GM23338 (cell line): Measurements from ENCODE around the gene PRXL2C. TPM values are rescaled to one million over a fixed set of nuclear protein-coding genes. Genes with fewer than 3 reads are reported as not detected.

Experiments
- ATAC-seq: fragments of 200-7000 bp; cut with Tn5 transposase; 3 replicates; pipeline ENCODE4 v1.9.1; 2020
- DNase-seq: peaks from one replicate; pipeline ENCODE4 v3.0.0-alpha.2; 2015; ENCODE audit warnings: low spot score
- H2AFZ ChIP-seq: fragments of 200-600 bp; sonication (generic); 2 replicates; pipeline ENCODE4 v1.8.0; 2016; ENCODE audit warnings: antibody characterized with exemption, mild to moderate bottlenecking, moderate library complexity
- H3F3A ChIP-seq: fragments of 200-600 bp; sonication (generic); replicated peaks from 2 replicates; pipeline ENCODE4 v1.8.0; 2017; ENCODE audit warnings: antibody characterized with exemption, mixed run types, low read depth
- H3K27ac ChIP-seq: fragments of 200-600 bp; sonication (generic); 2 replicates; pipeline ENCODE4 v1.6.1; 2016; ENCODE audit warnings: low read depth
- H3K27me3 ChIP-seq: fragments of 200-600 bp; sonication (generic); 2 replicates; pipeline ENCODE4 v1.8.0; 2016; ENCODE audit warnings: mild to moderate bottlenecking, mixed run types, moderate library complexity; ENCODE audit not compliant: insufficient read depth
- H3K36me3 ChIP-seq: fragments of 200-600 bp; sonication (generic); 2 replicates; pipeline ENCODE4 v1.8.0; 2016; ENCODE audit warnings: mild to moderate bottlenecking; ENCODE audit not compliant: insufficient read depth
- H3K4me1 ChIP-seq: fragments of 200-600 bp; sonication (generic); 2 replicates; pipeline ENCODE4 v1.8.0; 2016; ENCODE audit warnings: mild to moderate bottlenecking, moderate library complexity; ENCODE audit not compliant: insufficient read depth
- H3K4me2 ChIP-seq: fragments of 200-600 bp; sonication (generic); 2 replicates; pipeline ENCODE4 v1.7.1; 2017; ENCODE audit warnings: mixed run types
- H3K4me3 ChIP-seq: fragments of 200-600 bp; sonication (generic); 2 replicates; pipeline ENCODE4 v1.6.1; 2016; ENCODE audit warnings: mixed run types
- H3K79me2 ChIP-seq: fragments of 200-600 bp; sonication (generic); replicated peaks from 2 replicates; pipeline ENCODE4 v1.8.0; 2017; ENCODE audit warnings: mild to moderate bottlenecking; ENCODE audit not compliant: insufficient read depth
- H3K9me2 ChIP-seq: fragments of 200-600 bp; sonication (generic); 2 replicates; pipeline ENCODE4 v1.8.0; 2017; ENCODE audit not compliant: insufficient read depth
- H4K20me1 ChIP-seq: fragments of 200-600 bp; sonication (generic); replicated peaks from 2 replicates; pipeline ENCODE4 v1.8.0; 2017; ENCODE audit warnings: mild to moderate bottlenecking; ENCODE audit not compliant: insufficient read depth
- H3K27ac Mint-ChIP-seq: 2 replicates; pipeline ENCODE4 v1.8.0; 2020; ENCODE audit warnings: inconsistent platforms, mild to moderate bottlenecking, moderate library complexity, mixed read lengths
- H3K27me3 Mint-ChIP-seq: 3 replicates; pipeline ENCODE4 v1.8.0; 2022; ENCODE audit warnings: low read depth, mild to moderate bottlenecking, moderate library complexity, mixed read lengths, inconsistent platforms; ENCODE audit not compliant: insufficient read depth, poor library complexity
- H3K36me3 Mint-ChIP-seq: 3 replicates; pipeline ENCODE4 v1.8.0; 2021; ENCODE audit warnings: low read depth, mild to moderate bottlenecking, inconsistent platforms, moderate library complexity, mixed read lengths
- H3K4me1 Mint-ChIP-seq: 3 replicates; pipeline ENCODE4 v1.8.0; 2020; ENCODE audit warnings: mild to moderate bottlenecking, inconsistent platforms, mixed read lengths
- H3K4me3 Mint-ChIP-seq: 3 replicates; pipeline ENCODE4 v1.8.0; 2021; ENCODE audit warnings: moderate library complexity, mild to moderate bottlenecking, inconsistent platforms, mixed read lengths
- H3K9me3 Mint-ChIP-seq: 3 replicates; pipeline ENCODE4 v1.8.0; 2020; ENCODE audit warnings: moderate library complexity, mild to moderate bottlenecking, inconsistent platforms, mixed read lengths
- CREB1 ChIP-seq: fragments of 250-450 bp; sonication (Bioruptor Pico); IDR thresholded peaks from 2 replicates; pipeline ENCODE4 v1.5.0; 2020; ENCODE audit warnings: low read depth, mild to moderate bottlenecking, moderate library complexity
- EZH2phosphoT487 ChIP-seq: fragments of 200-600 bp; sonication (generic); IDR thresholded peaks from one replicate; pipeline ENCODE4 v1.8.1; 2018; ENCODE audit warnings: antibody characterized with exemption; ENCODE audit not compliant: unreplicated experiment
- JUNB ChIP-seq: IDR thresholded peaks from one replicate; pipeline ENCODE4 v1.6.1; 2016; ENCODE audit warnings: antibody characterized with exemption; ENCODE audit not compliant: unreplicated experiment
- NANOG ChIP-seq: IDR thresholded peaks from 2 replicates; pipeline ENCODE4 v1.6.1; 2016; ENCODE audit warnings: antibody characterized with exemption, borderline replicate concordance
- POLR2AphosphoS5 ChIP-seq: IDR thresholded peaks from 2 replicates; pipeline ENCODE4 v1.6.1; 2016; ENCODE audit warnings: antibody characterized with exemption, low read depth
- REST ChIP-seq: IDR thresholded peaks from one replicate; pipeline ENCODE4 v1.6.1; 2018; ENCODE audit warnings: antibody characterized with exemption; ENCODE audit not compliant: unreplicated experiment
- STAT1 ChIP-seq: IDR thresholded peaks from one replicate; pipeline ENCODE4 v1.6.1; 2016; ENCODE audit warnings: antibody characterized with exemption; ENCODE audit not compliant: unreplicated experiment
- ZNF114 ChIP-seq: fragments of 250-450 bp; sonication (Bioruptor Pico); IDR thresholded peaks from 2 replicates; pipeline ENCODE4 v1.5.0; 2020; ENCODE audit warnings: mild to moderate bottlenecking, moderate library complexity
- ZNF331 ChIP-seq: fragments of 250-450 bp; sonication (Bioruptor Pico); IDR thresholded peaks from 2 replicates; pipeline ENCODE4 v1.5.0; 2020; ENCODE audit warnings: low read depth, mild to moderate bottlenecking, moderate library complexity
- polyA plus RNA-seq: library from polyadenylated mRNA; unstranded; fragments of >200 nt; fragmentation: Nextera tagmentation; extraction: Ambion mirVana; gene quantifications from 2 replicates; pipeline ENCODE4 v1.2.1, GENCODE V29; 2016
- total RNA-seq: library from RNA; depleted of rRNA; stranded (reverse); fragments of >200 nt; shearing (Covaris generic); gene quantifications from 2 replicates; pipeline ENCODE4 v1.2.3, GENCODE V29; 2014
- TF ChIP-seq, protein P1 (sequence below), 2 experiments: fragments of 200-600 bp in 1 of 2; sonication (generic) in 1 of 2; conservative IDR thresholded peaks; 2 replicates each; pipeline versions ENCODE4 v1.5.1 to v1.6.1; 2016 to 2017; ENCODE audit warnings: antibody characterized with exemption in 2 of 2, low read depth in 2 of 2, mild to moderate bottlenecking in 2 of 2, moderate library complexity in 1 of 2
- TF ChIP-seq, protein P2 (sequence below): fragments of 250-450 bp; sonication (Bioruptor Pico); IDR thresholded peaks from 2 replicates; pipeline ENCODE4 v1.5.0; 2020; ENCODE audit warnings: mild to moderate bottlenecking, moderate library complexity
- TF ChIP-seq, protein P3 (sequence below): IDR thresholded peaks from 2 replicates; pipeline ENCODE4 v1.6.1; 2016; ENCODE audit warnings: antibody characterized with exemption

PRXL2C gene
- total and polyA plus RNA-seq, 2 experiments from 2014 or later: 5.2 to 7.9 TPM

DNA sequence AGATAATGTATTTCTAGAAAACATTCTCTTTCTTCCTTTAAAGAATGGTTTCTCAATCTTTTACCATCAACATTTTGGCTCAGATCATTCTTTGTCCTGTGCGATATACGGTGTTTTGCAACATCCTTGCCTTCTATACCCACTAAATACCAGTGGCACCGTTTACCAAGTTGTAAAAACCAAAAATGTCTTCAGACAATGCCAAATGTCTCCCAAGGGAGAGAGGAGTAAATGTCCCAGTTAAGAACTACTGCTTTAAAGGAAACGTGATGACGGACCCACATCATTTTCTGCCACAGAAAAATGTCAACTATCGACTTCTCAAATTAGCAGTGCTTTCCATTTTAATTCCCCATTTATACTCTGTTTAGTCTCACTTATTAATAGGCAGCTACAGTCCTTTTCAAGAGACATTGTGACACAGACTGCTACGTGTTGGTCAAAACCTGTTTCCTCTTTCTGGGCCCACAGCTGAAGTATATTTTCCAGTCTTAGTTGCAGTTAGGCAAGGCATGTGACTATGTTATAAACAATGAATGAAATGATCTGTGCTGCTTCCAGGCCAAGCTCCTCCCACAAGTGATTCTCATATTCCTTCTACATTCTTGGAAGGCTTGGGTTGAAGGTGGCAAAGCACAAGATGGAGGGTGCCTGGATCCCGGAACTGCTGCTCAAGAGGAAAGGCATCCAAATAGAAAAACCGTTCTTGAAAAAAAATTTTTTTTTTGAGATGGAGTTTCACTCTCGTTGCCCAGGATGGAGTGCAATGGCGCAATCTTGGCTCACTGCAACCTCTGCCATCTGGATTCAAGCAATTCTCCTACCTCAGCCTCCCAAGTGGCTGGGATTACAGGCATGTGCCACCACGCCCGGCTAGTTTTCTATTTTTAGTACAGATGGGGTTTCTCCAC is 8.8 kb downstream of the PRXL2C start:
- H3K79me2 ChIP-seq: no peaks in the 10 kb centered on the region
- Mint-ChIP-seq H3K9me3 (no peaks in the 10 kb centered on the region), H3K4me1 (no peaks in the 10 kb centered on the region), H3K27ac (no peak overlapping the region), H3K27me3 (no peaks in the 10 kb centered on the region), H3K36me3 (peaks cover 18% of the 10 kb centered on the region), H3K4me3 (no peak overlapping the region)
- ATAC-seq (no peak), DNase-seq (no peak)
- H2AFZ ChIP-seq: no peak overlapping the region
- H3K27me3 ChIP-seq: no peaks in the 10 kb centered on the region
- H3K4me2 ChIP-seq: no peak overlapping the region
- H3K4me1 ChIP-seq: no peaks in the 10 kb centered on the region
- no peak overlapping the region for H3K27ac ChIP-seq
- H4K20me1 ChIP-seq: no peaks in the 10 kb centered on the region
- no peaks in the 10 kb centered on the region for H3F3A ChIP-seq
- TF ChIP-seq ZNF331 (CRISPR knock-in tag): no peak
- TF ChIP-seq STAT1: no peak
- TF ChIP-seq, protein P1, sequence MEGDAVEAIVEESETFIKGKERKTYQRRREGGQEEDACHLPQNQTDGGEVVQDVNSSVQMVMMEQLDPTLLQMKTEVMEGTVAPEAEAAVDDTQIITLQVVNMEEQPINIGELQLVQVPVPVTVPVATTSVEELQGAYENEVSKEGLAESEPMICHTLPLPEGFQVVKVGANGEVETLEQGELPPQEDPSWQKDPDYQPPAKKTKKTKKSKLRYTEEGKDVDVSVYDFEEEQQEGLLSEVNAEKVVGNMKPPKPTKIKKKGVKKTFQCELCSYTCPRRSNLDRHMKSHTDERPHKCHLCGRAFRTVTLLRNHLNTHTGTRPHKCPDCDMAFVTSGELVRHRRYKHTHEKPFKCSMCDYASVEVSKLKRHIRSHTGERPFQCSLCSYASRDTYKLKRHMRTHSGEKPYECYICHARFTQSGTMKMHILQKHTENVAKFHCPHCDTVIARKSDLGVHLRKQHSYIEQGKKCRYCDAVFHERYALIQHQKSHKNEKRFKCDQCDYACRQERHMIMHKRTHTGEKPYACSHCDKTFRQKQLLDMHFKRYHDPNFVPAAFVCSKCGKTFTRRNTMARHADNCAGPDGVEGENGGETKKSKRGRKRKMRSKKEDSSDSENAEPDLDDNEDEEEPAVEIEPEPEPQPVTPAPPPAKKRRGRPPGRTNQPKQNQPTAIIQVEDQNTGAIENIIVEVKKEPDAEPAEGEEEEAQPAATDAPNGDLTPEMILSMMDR (conservative IDR thresholded peaks at IDR 0.05; ENCODE audit: low read depth in 2 of 2): no peak
- TF ChIP-seq JUNB: no peak
- TF ChIP-seq REST: no peak
- TF ChIP-seq ZNF114 (CRISPR knock-in tag): no peak
- no peak for TF ChIP-seq EZH2phosphoT487
- TF ChIP-seq POLR2AphosphoS5: no peak
- no peak for TF ChIP-seq CREB1 (CRISPR knock-in tag)
- TF ChIP-seq, protein P2, sequence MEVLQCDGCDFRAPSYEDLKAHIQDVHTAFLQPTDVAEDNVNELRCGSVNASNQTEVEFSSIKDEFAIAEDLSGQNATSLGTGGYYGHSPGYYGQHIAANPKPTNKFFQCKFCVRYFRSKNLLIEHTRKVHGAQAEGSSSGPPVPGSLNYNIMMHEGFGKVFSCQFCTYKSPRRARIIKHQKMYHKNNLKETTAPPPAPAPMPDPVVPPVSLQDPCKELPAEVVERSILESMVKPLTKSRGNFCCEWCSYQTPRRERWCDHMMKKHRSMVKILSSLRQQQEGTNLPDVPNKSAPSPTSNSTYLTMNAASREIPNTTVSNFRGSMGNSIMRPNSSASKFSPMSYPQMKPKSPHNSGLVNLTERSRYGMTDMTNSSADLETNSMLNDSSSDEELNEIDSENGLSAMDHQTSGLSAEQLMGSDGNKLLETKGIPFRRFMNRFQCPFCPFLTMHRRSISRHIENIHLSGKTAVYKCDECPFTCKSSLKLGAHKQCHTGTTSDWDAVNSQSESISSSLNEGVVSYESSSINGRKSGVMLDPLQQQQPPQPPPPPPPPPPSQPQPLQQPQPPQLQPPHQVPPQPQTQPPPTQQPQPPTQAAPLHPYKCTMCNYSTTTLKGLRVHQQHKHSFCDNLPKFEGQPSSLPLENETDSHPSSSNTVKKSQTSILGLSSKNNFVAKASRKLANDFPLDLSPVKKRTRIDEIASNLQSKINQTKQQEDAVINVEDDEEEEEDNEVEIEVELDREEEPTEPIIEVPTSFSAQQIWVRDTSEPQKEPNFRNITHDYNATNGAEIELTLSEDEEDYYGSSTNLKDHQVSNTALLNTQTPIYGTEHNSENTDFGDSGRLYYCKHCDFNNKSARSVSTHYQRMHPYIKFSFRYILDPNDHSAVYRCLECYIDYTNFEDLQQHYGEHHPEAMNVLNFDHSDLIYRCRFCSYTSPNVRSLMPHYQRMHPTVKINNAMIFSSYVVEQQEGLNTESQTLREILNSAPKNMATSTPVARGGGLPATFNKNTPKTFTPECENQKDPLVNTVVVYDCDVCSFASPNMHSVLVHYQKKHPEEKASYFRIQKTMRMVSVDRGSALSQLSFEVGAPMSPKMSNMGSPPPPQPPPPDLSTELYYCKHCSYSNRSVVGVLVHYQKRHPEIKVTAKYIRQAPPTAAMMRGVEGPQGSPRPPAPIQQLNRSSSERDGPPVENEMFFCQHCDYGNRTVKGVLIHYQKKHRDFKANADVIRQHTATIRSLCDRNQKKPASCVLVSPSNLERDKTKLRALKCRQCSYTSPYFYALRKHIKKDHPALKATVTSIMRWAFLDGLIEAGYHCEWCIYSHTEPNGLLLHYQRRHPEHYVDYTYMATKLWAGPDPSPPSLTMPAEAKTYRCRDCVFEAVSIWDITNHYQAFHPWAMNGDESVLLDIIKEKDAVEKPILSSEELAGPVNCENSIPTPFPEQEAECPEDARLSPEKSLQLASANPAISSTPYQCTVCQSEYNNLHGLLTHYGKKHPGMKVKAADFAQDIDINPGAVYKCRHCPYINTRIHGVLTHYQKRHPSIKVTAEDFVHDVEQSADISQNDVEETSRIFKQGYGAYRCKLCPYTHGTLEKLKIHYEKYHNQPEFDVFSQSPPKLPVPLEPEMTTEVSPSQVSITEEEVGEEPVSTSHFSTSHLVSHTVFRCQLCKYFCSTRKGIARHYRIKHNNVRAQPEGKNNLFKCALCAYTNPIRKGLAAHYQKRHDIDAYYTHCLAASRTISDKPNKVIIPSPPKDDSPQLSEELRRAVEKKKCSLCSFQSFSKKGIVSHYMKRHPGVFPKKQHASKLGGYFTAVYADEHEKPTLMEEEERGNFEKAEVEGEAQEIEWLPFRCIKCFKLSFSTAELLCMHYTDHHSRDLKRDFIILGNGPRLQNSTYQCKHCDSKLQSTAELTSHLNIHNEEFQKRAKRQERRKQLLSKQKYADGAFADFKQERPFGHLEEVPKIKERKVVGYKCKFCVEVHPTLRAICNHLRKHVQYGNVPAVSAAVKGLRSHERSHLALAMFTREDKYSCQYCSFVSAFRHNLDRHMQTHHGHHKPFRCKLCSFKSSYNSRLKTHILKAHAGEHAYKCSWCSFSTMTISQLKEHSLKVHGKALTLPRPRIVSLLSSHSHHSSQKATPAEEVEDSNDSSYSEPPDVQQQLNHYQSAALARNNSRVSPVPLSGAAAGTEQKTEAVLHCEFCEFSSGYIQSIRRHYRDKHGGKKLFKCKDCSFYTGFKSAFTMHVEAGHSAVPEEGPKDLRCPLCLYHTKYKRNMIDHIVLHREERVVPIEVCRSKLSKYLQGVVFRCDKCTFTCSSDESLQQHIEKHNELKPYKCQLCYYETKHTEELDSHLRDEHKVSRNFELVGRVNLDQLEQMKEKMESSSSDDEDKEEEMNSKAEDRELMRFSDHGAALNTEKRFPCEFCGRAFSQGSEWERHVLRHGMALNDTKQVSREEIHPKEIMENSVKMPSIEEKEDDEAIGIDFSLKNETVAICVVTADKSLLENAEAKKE (CRISPR knock-in tag): no peak
- TF ChIP-seq, protein P3, sequence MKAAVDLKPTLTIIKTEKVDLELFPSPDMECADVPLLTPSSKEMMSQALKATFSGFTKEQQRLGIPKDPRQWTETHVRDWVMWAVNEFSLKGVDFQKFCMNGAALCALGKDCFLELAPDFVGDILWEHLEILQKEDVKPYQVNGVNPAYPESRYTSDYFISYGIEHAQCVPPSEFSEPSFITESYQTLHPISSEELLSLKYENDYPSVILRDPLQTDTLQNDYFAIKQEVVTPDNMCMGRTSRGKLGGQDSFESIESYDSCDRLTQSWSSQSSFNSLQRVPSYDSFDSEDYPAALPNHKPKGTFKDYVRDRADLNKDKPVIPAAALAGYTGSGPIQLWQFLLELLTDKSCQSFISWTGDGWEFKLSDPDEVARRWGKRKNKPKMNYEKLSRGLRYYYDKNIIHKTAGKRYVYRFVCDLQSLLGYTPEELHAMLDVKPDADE: no peak
- TF ChIP-seq NANOG: no peak
- no peaks in the 10 kb centered on the region for H3K9me2 ChIP-seq
- H3K36me3 ChIP-seq: no peaks in the 10 kb centered on the region
- H3K4me3 ChIP-seq: no peak overlapping the region
